NCI-H345 treated with DMSO at 0.1 percent for 48 hours (cell line): ENCODE measurements around the gene ULBP2.
"Not testable (repeated sequence)": the region's sequence is repeated elsewhere in the genome, so short reads cannot be mapped to it uniquely, and the experiment has no call there.

Experiments
- DNase-seq: peaks from one replicate; lab custom pipeline; 2025; ENCODE audit not compliant: unreplicated experiment; lab: John Stamatoyannopoulos, UW

The ULBP2 gene

DNA sequence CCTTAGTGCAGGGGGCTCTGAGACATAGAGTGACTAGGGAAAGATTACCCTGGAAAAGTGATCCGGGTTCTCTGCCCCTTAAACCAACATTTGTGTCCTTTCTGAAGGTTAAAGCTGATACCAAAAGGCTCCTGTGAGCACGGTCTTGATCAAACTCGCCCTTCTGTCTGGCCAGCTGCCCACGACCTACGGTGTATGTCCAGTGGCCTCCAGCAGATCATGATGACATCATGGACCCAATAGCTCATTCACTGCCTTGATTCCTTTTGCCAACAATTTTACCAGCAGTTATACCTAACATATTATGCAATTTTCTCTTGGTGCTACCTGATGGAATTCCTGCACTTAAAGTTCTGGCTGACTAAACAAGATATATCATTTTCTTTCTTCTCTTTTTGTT is 6.8 kb downstream of the ULBP2 start:
- no peak for DNase-seq

DNA sequence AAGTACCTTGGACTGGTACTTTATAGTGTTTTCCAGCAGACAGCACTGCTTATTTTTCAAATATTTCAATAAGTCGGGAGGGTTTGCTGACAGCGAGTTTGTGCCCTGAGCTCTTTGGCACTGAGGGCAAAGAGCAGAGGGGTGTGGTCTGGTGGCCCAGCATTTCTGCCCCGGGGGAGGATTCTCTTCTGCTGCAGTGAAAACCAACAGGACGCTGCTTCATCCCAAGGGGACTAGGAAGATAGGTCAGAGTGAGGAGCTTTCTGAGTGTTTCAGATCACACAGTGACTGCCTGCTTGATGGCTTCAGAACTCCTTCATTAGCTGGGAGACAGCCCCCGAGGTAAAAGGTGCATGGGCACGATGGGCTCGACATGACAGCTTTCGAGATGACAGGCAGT is 8.6 kb downstream of the ULBP2 start:
- DNase-seq: no peak

DNA sequence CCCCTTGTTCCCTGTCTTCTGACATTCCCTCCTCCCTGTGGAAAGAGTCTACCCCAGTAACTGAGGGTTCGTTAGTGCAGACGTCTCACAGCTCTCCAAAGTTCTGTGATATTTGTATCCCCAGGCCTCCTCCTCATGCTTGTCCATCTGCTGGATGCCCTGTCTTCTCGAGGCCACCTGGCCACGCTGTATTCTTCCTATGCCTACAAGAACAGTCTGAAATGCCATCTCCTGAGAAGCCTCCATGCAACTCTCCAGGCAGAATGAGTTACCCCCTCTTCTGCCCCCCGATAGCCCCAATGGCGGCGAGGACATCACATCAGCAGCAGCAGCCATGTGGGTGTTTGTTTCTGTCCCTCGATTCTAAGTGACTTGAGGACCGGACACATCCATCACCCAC is 9.3 kb downstream of the ULBP2 start:
- no peak for DNase-seq

DNA sequence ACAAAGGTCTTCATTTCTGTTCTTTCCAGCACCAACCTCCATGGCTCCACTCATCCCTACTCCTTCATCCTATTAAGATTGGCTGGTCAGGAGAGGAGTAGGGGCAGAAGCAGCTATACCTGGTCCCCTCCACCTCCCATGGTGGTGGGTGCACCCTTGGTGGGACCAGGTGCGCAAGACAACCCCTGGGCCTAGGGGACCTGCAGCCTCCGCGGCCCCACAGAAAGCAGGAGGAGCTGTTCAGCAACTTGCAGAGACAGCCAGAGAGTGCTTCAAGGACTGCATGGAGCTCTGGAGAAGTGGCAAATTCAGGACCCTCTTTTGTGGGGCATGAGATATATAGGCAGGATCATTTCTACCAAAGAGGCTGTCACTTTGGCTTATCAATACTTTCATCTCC is 9.8 kb downstream of the ULBP2 start:
- no peak for DNase-seq

DNA sequence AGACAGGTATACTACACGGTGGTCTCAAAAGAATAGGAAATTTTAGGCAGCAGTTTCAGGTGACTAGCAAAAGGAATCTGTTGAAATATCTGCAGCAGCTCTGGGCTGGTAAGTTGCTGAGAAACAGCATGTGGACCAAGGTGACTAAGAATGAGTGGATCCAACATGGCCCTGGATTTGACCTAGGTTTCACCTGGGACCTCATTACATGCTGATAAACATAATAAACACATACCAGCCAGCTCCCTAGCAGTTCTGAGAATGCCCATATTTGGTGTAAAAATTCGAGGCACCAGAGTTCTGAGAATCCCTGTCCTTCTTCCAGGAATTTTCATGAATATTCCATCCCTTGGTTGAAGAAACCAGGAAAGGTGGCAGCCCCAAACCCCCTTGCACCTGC is 11.6 kb downstream of the ULBP2 start:
- not testable (repeated sequence) for DNase-seq

DNA sequence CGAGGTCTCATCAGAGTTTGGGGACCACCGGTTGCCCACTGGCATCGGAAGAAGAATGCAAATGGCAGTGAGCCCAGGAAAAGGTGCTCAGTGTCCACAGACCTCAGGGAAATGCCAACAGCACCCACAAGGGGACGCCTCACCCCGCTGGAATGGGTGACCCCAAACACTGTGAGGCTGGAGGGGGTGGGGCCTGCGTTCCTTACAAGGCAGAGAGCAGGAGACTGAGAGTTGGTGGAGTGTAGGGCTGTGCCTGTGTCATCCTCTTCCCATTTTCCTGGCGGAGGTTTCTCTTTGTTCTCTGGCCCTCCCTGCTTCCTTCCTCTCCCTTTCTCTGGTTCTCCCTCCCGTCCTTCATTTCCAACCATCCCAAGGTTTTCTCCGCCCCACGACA is 12.1 kb downstream of the ULBP2 start:
- DNase-seq: not testable (repeated sequence)

DNA sequence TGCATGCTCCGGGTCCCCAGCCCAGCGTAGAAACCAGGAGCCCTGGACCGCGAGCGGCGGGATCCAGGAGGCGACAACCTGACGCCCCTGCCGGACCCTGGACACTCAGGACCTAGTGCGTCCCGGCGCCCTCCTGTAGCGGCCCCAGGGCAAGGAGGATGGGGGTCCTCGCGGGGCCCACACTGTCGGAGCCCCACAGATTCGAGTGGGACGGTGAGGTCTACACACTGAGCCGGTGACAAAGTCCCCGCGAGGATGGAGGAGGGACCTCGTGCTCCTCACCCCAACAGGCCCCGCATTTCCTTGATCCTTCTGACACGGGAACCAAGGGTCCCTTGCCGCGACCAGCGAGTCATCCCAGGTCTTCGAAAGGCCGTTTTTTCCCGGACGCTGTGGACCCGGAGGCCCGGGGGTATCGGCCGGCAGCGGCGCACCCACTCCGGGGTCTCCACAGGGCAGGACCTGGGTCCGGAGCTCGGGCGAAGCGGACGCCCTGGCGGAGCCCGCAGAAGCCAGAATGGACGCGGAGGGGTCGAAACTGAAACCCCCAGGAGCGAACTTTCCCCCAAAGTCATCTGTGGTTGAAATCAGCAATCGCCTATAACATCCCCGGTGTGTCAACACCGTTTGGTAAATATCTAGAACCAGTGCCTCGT is 12.6 kb downstream of the ULBP2 start:
- DNase-seq: not testable (repeated sequence)

DNA sequence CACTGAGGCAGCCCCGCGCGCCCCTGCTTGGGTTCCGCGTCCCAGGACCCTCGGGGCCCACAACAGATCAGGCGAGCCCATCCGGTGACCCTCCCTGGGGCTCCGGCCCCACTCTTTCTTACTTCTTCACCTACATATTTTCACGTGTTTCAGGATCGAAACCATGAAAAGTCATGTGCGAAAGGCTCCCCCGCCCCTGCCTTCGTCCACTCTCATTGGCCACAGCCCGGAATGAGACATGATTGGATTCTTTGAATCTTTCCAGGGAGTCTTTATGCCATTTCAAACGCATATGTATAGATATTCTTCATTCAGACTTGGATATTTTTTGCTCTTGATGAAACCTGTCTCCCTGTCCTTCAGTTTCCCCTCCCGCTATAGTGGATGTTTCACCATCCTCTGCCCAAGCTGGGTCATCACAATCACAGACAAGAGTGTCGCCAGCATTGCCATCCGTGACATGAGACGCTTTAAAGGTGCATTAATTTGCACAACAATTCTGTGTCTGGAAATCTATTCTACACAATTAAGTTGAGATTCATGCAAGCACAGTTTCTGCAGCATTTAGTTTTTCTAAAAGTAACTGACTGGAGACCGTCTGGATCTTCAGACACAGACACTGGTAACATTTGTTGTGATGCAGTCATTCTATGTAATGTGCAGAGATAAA is 13.3 kb downstream of the ULBP2 start:
- DNase-seq: not testable (repeated sequence)

DNA sequence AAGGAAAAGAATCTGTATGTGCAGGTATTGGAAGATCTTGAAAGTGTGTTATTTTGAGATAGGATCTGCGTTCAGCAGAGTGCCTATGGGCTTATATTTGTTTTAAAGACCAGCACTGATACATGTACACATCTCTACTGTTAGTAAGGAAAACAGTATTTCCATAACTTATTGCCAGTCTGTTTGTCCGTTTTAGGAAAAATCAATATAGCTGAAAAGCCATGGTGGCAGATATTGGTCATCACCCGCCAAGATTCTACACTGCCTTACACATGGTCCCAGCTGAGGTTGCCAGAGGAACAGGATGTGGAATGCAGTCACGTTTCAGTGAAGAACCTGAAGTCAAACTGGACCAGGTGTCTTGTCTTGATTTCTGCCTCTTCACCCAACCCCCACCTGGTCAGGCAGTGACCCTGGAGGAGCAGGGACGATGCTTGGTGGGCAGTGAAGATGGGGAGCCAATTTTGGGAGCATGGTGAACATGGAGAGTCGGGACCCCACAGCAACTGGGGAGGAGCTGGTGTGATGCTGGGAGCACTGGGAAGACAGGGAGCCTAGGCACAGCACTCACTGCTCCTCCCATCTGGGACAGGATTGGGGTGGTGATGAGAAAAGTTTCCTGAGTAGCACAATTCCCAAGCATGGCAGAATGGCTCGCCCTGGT is 14.0 kb downstream of the ULBP2 start:
- not testable (repeated sequence) for DNase-seq

DNA sequence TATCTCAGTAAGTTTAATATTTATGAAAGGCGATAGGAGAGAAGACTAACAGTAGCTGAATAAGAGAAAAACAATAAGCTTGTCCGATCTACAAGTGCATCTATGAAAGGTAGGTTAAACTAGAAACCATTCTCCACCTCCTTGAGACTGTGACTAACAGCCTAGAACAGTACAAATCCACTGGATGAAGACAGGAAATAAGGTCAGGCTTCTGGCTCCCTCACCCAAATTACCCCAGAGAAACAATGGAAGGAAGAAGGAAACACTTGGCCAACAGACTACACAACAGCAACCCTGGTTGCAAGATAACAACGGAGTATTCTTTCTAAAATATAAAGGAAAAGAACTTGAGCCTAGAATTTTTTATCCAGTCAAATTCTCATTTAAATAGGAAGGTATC is 16.3 kb downstream of the ULBP2 start:
- not testable (repeated sequence) for DNase-seq

DNA sequence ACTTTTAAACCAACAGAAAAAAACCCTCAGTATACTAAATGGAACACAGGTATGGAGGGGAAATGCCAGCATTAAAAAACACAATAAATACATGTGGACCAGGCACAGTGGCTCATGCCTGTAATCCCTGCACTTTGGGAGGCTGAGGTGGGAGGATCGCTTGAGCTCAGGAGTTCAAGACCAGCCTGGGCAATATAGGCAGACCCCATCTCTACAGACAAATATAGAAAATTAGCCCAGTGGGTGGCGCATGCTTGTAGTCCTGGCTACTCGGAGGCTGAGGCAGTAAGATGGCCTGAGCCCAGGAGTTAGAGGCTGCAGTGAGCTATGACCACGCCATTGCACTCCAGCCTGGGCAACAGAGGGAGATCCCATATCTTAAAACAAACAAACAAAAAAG is 18.0 kb downstream of the ULBP2 start:
- DNase-seq: not testable (repeated sequence)

DNA sequence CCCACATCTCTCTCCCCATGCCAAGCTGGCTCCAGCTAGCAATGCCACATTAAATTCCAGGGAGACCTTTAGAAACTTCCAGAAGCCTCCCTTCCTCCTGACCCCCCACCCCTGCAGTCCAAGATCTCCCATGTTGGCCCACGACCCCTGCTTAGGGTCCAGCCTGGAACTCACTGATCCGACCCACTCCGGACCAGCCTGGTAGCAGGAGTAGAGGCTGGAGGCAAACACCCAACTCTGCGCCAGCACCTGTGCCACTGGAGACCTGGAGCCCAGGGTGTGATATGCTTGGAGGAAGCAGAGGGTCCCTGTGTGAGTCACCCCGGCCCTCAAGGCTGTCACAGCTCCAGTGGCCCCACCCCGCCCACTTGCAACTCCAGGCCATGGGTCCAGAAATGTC is 18.7 kb downstream of the ULBP2 start:
- no peak for DNase-seq

DNA sequence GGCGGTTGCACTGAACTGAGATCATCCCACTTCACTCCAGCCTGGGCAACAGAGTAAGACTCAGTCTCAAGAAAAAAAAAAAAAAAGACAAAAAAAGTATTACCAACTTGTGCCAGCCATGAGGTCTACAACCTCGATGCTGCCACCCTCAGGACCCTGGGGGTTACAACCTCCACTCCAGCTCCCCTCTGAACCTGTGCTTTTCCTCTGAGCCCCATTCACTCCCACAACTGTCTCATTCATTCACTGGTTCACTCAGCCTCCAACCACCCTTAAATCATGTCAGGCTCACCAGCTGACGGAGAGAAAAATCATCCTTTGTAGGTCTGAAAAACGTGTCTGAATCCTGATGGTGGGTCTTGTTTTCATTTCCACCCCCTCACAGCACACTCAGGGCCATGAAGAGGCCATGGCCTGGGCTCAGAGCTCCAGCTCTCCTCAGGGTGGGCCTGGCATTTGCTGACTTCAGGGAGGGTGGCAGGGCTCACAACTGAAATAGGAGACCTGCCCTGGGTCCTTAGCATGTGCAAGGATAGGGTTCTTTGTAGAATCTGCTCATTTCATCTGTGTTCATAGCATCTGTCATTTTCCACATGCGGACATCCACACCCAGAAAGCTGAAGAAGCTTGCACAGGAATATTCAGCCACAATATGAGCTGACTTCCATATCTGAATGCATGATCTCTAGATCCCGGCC is 20.1 kb downstream of the ULBP2 start:
- no peak for DNase-seq

DNA sequence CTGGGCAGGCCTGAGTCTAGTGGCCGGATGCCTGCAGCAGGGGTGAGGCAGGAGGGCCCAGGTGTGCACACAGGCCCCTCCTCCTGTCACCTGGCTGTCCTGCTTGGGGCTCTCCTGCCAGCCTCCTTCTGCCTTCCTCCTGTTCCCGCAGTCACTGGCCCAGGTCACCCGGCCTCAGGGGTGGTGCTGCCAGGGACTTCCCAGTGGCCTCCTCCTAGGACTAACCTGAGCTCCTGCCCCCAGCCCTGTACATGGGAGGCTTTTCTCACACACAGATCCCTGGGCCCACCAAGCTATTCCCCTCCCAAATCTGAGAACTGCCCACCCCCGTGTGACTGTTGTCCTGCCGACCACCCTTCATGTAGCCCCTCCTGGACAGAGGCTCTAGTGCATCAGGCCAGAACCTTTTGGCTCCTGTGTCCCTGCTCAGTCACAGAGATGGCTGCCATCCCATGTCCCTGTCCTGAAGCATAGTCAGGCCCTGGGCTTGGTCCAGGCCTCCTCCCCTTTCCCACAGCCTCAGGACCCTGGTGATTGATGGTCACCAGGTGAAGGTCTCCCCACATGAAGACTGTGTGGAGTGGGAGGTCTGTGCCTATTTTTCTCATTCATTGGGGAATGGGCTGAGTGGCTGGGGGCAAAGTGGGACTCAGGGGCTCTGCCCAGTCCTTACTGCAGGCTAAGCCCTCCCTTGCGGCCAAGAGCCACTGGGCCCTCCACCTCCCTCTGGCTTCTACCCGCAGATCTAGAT is 20.8 kb downstream of the ULBP2 start:
- DNase-seq: no peak

DNA sequence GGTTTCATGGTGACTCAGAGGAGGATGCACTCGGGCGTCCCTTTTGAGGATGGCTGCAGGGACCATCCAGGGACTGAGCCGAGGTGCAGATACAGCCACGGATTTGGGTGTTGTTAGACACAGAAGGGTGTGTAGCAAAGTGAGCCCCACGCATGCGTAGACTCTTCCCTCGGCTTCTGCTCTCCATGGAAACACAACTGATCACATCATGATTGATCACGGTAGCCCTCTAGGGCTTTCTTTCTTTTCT is 21.3 kb downstream of the ULBP2 start:
- no peak for DNase-seq

DNA sequence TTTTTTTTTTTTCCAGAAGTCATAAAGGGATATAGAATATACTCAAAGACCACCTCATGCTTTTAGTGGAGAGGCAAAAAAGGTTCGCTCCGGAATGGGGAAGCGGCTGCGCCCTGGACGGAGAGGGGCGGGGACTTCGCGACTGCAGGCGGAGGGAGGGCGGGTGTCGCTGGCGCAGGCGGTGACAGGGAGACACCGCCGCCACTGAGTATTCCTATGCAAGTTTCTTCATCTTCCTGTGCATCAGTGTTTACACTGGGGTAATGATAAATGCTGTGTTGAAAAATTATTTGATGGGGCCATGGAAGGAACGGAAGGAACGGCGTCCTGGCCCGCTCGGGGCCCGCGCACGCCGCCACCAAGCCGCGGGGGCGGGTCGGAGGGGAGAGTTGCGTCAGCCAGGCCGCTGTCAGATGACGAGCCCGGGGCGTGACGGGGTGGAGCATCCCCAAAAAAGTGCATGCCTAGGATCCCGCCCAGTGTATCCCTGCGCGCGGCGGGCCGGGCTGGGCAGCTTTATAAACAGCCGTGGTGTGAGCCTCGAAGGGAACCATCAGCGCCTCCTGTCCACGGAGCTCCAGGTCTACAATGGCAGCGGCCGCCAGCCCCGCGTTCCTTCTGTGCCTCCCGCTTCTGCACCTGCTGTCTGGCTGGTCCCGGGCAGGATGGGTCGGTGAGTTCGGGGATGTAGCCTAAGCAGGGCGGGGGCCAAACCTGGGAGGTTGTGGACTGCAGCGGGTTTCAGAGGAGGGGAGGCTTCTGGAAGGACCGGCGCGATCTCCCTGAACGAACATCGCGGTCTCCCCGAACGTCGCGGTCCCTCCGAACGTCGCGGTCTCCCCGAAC is 21.9 kb downstream of the ULBP2 start, which contains the start of gene ULBP1:
ULBP1 (plus strand) TSS at position 482 of the 846 bp plus-strand sequence; CDS start at position 589, 107 bp downstream.
- DNase-seq: peak; percentile 80

DNA sequence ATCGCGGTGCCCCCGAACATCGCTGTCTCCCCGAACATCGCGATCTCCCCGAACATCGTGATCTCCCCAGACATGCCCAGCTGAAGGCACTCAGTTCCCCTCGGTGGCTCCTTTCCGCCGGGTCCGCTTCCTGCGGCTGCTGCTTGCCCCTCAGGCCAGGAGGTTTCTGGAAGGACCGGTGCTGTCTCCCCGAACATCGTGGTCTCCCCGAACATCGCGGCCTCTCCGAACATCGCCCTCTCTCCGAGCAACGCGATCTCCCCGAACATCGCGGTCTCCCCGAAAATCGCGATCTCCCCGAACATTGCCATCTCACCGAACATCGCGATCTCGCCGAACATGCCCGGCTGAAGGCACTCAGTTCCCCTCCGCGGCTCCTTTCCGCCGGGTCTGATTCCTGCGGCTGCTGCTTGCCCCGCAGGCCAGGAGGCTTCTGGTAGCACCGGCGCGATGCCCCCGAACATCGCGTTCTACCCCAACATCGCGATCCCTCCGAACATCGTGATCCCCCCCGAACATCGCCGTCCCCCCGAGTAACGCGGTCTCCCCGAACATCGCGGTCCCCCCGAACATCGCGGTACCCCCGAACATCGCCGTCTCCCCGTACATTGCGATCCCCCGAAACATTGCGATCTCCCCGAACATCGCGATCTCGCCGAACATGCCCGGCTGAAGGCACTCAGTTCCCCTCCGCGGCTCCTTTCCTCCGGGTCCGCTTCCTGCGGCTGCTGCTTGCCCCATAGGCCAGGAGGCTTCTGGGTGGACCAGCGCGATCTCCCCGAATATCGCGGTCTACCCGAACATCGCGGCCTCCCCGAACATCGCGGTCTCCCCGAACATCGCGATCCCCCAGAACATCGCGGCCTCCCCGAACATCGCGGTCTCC is 22.7 kb downstream of the ULBP2 start:
- no peak for DNase-seq

DNA sequence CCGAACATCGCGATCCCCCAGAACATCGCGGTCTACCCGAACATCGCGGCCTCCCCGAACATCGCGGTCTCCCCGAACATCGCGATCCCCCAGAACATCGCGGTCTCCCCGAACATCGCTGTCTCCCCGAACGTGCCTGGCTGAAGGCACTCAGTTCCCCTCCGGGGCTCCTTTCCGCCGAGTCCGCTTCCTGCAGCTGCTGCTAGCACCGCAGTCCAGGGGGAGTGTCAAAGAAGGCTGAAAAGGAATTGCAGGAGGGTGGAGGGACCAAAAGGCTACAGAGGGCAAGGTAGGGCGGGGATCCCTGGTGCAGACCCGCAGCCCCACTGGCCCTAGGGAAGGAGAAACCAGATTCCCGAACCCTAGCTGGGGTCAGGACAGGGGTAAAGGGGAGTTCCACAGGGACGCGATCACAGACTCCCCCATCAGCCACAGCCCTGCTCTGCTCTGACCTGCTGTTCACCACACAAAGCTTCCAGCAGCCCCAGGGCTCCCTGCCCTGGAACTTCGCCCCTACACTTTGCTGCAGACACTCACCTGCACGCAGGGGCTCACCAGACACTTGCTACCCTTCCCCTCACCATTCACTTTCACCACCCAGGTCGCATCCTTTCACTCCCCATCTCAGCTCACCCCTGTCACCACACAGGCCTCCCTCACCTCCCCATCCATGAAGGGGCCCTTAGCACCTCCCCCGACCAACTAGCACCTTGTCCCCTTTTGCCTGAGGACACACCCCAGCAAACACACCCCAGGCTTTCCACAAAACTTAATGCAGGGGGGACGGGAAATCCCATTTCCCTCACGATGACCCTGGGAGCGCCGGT is 23.6 kb downstream of the ULBP2 start:
- DNase-seq: no peak
